HG03469 (cell line): Measurements from ENCODE around the gene SGMS1.
"Not testable (repeated sequence)": the region's sequence is repeated elsewhere in the genome, so short reads cannot be mapped to it uniquely, and the experiment has no call there.

Experiments used
- ATAC-seq: cut with Tn5 transposase; IDR thresholded peaks from one replicate; pipeline ENCODE4 v1.9.1; 2021; ENCODE audit warnings: mild to moderate bottlenecking, moderate library complexity, moderate number of reproducible peaks; ENCODE audit not compliant: unreplicated experiment

The SGMS1 gene

DNA sequence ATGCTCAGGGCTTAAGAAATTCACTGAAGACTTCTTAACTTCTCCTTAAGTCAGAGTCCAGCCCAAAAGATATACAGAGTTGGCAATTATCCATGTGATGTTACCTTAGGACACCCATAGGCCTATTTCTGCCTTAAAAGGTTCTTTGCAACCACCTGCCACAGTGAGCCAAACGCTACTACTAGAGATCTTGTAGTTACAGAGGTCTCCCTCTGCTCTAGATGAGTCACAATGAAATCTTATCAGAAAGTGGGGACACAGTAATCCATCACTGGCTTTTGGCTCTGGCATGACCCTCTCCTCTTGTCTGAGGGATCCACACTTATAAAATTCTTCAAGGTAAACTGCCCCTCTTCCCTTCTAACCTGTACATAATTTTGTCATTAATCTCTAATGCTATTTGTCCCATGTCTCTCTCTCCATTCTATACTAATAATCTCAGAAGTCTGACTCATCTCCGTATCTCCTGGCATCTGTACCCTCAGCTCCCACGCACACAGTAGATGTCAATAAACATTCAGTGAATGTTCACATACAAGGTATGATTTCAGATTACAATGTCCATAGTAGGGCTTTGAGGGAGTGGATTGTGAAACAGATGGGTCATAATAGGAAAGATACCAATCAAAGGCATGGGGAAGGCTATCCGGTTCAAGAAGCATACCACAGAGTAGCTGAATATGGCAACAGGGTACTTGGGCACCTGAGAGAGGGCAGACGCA, 112.1 kb downstream of the SGMS1 start:
- peak; percentile 16 for ATAC-seq

DNA sequence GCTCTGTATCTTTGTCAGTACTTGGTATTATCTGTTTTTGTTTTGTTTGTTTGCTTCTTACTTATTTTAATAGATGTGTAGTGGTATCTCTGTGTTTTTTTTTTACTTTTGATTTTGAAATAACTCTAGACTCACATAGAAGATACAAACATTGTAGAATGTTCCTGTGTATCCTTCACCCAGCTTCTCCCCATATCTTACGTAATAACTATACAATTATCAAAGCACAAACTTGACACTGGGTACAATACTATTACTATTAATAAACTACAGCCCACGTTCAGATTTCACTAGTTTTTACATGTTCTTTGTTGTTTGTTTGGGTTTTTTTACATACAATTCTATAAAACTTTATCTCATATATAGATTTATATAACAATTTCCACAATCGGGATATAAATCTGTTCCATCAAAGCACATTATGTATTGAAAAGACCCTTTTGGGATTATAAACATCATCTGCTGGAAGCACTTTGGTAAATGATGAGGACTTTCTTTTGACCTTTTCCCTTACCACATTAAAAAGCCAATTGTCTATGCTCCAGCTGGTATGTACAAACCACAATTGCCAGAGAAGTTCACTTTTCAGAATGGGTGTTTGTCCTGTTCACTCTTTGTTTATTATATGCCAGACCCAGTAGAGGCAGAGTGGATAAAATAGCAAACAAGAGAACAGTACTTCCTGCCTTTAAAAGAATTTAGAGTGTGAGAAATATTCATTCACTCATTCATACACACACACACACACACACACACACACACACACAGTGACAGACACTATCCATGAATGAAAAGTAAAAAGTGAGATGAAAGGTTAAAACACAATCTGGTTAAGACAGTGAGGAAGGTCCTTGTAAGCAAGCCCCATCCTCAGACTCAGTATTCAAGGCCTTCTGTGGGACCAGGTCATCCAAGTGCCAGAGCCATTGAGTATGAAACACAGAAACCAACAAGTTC, 113.0 kb downstream of the SGMS1 start:
- no peak for ATAC-seq

DNA sequence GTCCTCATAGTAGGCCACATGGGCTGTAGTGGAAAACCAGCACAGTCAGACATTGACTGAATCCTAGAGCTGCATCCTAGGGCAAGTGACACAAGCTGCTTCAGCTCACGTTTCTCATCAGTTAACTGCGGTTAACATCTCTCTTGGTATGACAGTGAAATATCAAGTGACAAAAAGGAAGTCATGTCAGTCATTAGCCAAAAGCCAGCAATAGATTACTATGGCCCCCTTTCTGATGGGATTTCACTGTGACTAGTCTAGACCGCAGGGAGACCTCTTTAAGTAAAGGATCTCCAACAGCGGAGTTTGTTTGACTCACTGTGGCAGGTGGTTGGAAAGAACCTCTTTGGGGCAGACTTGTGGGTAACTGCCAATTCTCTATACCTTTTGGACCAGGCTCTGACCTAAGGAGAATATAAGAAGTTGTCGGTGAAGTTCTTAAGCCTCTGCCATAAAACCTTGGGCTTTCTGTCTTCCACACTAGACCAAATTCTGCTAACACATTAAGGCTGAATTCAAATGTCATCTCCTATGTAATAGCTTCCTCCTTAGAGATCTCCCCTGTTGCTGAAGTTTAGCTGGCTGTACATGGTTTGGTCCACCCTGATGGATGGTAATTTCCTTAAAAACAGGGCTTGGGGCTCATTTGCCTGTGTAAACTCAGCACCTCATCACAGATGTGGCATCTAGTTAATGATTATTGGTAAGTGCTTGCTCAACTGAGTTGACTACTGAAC, 115.3 kb downstream of the SGMS1 start:
- peak; percentile 68 for ATAC-seq

DNA sequence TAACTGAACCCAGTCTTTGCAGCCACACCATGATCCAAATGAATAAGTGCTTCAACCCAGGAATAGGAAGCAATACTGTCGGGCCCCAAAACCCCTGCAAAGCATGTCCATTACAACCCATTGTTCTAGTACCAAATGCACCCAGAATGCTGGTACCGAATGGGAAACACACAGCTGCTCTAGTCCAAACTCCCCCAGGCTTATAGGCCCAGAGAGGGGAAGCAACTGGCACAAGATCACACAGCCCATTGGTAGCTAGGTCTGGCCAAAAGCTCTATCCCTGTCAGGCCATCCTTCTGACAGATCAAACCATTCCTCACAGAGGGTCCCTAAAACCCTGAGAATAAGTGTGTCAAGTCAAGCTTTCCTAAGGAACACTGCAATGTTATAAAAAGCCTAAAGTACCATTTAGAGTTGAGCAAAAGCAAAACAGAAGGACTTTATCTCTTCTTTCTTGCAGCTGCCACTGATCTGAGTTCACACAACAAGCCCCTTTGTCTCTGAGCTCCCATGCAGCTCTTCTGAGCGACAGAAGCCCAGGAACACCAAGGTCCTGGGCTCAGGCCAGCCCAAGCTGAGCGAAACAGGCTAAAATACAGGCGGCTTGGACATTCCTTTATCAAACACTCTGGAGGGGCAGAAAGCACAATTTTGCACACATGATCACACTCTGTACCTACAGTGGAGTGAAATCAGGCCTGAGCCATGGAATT, 116.7 kb downstream of the SGMS1 start:
- ATAC-seq, result no peak

DNA sequence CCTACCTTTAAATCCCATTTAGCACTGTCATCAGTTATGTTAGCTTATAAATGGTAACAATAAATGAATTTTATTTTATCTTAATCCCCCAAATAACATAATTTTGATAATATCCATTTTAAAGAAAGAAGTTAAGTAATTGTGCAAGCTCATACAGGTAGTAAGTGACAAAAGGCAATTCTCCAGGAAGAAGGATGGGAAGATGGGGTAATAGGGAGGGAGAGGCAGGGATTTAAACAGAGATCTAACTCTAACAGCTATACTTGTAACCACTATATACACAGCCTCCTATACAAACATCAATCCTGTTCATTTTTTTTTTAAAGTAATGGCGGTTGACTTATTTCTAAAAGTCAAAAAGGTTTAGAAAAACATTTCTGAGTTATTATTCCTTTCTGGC, 119.4 kb downstream of the SGMS1 start:
- ATAC-seq, result no peak

DNA sequence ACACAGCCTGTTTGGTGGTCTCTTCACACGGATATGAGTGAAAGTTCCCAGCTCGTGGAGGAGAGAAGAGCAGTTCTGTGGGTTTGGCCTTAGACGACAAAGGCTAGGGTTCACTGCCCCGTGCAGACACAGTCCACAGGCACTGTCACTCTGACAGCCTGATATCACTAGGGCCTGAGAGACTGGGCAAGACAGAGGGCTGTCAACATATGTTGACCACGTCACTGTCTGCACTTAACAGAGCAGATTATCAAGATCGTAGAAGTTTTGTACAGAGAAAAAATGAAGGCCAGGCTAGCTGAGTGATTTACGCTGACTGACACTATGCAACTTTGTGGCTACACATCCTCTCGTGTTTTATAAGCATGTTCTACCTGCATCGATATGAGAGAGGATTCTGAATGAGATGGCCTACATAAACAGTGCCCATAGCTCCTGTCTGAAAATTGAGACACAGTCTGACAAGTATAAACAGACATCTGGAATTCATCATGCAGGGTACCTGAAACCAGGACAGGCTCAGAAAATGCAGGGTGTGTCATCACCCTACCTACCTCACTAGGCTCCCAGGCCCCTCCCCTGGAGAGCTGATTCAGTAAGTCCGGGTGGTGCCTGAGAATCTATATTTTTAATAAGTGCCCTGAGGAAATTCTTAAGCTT, 120.0 kb downstream of the SGMS1 start:
- ATAC-seq, result no peak

DNA sequence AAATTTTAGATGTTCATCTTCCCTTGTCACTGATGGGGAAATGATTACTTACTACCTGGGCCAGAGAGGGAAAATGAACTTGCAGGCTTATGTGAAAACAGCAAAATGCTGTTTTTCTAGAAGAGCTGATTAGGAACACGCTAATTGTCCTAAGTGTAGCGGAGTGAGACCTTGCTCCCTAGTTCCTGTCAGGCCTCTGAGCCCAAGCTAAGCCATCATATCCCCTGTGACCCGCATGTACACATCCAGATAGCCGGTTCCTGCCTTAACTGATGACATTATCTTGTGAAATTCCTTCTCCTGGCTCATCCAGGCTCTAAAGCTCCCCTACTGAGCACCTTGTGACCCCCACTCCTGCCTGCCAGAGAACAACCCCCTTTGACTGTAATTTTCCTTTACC, 120.6 kb downstream of the SGMS1 start:
- not testable (repeated sequence) for ATAC-seq

DNA sequence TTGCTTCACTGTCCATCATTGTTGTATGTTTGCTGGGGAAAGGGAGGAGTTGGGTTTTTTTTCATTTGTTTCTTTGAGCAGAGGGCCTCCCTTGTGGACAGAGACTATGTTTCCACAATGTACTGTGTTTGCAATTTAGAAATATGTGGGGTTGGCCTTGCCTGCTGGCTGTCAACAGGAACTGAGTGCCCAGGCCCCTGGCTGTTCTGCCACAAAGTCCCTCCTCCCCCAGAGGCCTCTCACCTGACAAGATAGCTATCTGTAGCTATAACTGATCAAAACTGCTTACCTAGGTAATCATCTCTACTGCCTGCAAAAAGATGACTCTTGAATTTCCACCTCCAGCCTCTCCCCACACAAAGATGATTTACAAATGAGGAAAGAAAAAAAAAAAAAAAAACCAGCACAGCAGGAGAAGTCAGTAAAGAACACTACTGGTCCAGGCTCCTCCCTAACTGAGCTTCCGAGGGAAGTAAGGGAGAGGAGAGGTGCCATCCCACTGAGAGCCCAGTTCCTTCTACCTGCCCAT, 121.8 kb downstream of the SGMS1 start:
- ATAC-seq, result no peak

DNA sequence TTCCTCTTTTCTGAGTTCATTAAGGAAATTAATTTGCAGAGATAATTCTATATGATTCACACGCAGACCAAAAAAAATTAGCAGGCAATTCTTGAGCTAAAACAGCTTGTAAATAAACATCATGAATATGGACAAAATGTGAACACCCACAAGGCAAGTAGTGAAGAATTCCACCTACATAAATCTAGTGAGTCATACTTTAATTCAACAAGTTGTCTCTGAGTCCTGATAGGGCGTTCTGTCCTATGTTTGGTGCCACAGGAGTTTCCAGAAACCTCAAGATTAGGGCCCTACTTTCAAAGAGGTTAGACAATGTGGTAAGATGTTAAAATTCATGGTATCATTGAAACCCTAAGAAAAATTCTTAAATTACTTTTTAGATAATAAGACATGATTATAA, 122.3 kb downstream of the SGMS1 start:
- no peak for ATAC-seq

DNA sequence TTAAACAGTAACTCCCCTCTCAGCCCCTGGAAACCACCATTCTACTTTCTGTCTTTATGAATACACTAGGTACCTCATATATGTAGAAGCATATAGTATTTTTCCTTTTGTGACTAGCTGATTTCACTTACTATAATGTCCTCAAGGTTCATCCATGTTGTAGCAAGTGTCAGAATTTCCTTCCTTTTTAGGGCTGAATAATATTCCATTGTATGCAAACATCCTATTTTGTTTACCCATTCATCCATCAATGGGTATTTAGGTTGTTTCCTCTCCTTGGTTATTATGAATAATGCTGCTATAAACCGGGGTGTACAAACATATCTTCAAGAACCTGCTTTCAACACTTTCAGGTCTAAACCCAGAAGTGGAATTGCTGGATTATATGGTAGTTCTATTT, 125.3 kb downstream of the SGMS1 start:
- ATAC-seq, result no peak

DNA sequence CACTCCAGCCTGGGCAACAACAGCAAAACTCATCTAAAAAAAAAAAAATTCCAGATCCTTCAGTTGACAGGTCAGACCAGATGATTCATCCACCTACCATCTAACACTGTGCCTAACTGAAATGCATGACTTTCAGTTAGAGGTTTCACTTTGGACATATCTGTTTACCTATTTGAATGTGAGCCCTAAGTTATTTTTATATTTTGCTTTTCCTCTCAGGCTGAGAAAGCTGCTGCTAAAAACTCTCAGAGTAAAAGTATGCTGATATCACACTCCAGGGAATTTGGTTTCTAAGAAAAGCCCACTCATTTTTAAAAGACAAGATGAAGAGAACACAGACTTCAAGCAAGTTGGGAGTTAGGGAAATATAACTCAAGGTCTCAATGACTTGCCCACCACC, 126.0 kb downstream of the SGMS1 start:
- peak; percentile 95 for ATAC-seq

DNA sequence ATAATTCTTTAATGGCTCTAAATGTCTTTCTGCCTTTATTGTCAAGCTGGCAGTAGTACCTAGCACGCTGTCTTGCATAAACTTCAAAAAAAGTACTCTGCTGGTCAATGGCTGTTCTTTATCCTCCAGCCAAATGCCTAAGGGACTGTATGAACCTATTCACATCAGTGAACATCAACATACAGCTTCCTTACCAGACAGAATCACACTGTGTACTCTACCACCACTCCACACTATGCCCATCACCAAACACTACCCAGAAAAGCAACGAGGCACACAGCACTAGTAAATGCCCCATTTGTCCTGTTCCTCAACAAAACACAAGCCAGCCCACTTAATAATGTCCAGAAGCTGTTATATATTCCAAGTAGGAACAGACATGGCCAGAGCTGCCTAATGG, 127.5 kb downstream of the SGMS1 start:
- ATAC-seq, result no peak

DNA sequence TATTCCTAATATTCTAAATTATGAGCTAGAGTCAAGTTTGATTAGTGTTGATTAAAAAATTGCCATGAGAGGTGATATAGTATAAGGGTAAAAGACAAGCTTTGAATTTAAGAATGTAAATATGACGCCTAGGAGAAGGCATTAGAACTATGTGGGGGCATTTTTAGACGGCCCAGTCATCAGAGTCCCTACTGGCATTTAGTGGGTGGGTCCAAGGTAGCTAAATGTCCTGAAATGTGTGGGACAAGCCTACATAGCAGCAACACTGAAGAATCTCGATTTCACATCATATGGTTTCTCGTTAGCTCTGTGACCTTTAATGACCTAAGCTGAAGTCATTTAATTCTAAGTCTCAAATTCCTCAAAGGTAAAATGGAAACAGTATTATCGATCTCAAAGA, 133.5 kb downstream of the SGMS1 start:
- ATAC-seq, result no peak

DNA sequence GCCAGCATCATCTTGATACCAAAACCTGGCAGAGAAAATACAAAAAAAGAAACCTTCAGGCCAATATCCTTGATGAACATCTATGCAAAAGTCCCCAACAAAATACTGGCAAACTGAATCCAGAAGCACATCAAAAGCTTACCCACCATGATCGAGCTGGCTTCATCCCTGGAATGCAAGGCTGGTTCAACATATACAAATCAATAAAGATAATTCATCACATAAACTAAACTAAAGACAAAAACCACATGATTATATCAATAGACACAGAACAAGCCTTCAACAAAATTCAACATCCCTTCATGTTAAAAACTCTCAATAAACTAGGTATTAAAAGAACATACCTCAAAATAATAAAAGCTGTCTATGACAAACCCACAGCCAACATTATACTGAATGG, 139.2 kb downstream of the SGMS1 start:
- ATAC-seq, result not testable (repeated sequence)

DNA sequence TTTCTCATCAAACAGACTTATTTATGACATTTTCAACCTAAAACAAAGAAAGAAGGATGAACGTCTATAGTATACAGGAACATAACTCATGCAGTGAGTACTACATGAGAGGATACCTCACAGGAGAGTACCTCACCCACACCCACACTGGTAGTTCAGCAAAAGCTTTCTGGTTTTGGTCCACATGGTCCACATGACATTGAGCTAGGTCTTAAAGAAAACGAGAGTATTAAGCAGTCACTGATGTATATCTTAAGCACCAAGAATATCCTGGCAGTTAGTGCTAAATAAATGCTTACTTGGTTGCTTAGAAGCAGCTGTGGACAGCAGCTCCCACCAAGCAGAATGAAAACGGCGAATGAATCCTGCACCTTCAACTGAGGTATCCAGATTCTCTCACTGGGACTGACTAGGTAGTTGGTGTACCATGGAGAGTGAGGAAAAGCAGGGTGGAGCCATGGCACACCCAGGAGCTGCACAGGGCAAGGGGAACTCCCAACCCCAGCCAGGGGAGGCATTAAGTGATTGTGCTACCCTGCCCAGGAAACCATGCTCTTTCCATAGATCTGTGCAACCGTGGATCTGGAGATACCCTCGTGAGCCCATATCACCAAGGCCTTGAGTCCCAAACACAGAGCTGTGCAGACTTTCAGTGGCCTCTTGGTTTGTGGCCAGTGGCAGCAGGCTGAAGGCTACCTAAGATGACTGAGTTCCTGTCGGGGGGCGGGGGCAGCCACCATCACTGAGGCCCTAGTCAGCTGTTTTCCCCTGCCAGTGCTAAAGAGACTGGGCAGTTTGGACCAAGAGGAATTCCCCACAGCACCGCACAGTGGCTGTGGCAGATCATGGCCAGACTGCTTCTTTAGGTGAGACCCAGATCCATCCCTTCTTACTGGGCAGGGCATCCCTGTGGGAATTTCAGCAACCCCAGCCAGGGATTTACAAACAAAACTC, 143.4 kb downstream of the SGMS1 start:
- peak; percentile 89 for ATAC-seq

DNA sequence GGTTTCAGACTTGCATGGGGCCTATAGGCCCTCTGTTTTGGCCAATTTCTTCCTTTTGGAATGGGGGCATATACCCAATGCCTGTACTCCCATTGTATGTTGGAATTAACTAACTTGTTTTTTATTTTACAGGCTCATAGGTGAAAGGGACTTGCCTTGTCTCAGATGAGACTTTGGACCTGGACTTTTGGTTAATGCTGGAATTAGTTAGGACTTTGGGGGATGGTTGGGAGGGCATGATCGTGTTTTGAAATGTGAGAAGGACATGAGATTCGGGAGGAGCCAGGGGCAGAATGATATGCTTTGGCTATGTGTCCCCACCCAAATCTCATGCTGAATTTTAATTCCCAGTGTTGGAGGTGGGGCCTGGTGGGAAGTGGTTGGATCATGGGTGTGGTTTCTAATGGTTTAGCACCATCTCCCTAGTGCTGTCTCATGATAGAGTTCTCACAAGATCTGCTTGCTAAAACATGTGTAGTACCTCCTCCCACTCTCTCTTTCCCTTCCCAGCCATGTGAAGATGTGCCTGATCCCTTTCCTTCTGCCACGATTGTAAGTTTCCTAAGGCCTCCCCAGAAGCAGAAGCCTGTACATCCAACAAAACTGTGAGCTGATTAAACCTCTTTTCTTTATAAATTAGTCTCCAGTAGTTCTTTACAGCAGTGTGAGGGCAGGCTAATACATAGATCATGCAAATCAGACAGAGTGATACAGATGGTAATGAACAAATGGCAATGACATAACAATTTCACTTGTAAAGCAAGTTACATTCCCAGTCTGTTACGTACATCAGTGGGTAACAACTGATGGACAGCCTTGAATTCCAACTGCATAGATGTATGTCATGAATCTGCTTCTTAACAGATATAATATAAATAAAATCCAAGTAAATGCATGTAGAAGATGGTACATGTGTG, 146.2 kb downstream of the SGMS1 start:
- ATAC-seq, result no peak

DNA sequence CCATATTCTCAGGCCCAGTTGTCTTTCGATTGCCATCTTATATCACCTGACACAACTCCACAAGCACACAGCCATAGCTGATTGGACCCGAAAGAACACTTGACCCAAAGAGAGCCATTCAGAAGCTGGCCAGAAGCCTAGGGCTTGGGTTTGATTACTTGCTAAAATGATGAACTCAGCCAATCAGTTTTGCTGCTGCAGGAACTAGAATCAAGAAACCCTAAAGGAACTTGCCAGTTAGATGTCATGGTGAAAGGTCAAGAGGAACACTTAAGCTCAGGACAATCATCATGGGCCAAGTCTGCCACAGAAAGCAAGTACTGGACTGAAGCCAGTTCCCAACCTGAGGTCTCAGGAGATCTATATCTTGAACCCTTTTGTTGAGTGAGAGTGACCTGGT, 150.0 kb downstream of the SGMS1 start:
- ATAC-seq, result no peak

DNA sequence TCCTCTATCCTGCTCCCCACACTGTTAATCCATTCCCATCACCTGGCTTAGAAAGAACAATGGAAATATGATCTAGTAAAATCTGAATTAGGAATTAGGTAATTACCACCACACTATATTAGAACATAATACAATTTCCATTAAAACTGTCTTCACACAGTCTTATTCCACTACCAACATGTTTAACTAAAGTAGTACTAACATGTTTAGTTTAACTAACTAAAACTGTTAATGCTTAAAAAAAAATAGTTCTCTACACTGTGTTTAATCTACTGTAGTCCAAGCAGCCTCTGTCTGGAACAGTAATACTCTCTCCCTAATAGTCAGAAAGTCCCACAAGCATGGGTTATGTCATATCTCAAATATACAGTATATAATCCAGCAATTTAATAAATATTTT, 150.8 kb downstream of the SGMS1 start:
- ATAC-seq, result no peak
